VCaP (cell line): ENCODE results near the gene CD2AP.

Experiments
- H3K27ac ChIP-seq: fragments of 450-650 bp; 2 replicates; pipeline ENCODE4 v1.5.1; 2017
- TF ChIP-seq, protein P1 (sequence below): fragments of 450-650 bp; conservative IDR thresholded peaks from 2 replicates; pipeline ENCODE4 v1.5.1; 2017; ENCODE audit warnings: mild to moderate bottlenecking, moderate library complexity

Gene CD2AP

DNA sequence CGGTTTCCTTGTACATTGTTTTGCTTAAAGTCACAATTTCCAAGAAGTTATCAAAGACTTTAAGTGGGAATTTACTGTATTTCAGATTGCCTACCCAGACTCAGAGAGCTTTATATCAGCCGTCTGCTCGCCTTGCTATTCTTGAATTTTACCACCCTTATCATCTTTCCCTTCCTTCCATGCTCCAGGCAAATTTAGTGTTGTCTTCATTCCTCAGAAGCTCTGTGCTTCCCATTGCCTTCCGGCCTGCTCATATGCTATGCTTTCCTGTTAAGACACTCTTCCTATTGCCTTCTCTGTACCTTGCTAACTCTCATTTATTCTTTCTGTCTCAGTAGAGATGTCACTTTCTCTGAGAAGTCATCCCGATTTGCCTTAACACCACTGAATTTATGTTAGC, 52.1 kb downstream of the CD2AP start:
- no peak overlapping the region for H3K27ac ChIP-seq
- TF ChIP-seq, protein P1, sequence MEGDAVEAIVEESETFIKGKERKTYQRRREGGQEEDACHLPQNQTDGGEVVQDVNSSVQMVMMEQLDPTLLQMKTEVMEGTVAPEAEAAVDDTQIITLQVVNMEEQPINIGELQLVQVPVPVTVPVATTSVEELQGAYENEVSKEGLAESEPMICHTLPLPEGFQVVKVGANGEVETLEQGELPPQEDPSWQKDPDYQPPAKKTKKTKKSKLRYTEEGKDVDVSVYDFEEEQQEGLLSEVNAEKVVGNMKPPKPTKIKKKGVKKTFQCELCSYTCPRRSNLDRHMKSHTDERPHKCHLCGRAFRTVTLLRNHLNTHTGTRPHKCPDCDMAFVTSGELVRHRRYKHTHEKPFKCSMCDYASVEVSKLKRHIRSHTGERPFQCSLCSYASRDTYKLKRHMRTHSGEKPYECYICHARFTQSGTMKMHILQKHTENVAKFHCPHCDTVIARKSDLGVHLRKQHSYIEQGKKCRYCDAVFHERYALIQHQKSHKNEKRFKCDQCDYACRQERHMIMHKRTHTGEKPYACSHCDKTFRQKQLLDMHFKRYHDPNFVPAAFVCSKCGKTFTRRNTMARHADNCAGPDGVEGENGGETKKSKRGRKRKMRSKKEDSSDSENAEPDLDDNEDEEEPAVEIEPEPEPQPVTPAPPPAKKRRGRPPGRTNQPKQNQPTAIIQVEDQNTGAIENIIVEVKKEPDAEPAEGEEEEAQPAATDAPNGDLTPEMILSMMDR, result no peak

DNA sequence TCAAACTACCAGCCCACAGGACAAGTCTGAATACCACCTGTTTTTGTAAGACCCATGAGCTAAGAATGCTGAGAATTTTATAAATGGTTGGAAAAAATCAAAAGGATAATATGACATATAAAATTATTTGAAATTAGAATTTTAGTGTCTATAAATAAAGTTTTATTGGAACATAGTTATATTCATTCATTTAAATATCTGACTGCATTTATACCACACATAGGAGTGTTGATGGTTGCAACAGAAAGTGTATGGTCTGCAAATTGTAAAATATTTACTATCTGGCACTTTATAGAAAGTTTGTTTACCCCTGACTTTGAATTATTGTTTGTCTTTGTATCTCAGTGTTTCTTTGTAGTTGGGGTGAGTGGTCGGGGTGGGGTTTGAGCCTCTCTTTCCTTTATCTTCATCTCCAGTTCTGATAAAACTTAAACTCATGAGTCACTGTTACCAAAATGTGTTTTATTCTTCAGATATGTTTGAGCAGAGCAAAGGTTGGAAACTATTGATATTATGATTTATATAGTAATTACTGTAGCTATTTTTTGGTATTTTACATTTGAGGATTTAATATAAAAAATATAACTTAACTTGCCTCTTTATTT, 55.5 kb downstream of the CD2AP start:
- TF ChIP-seq, protein P1, result no peak
- H3K27ac ChIP-seq, result peak overlapping the region; percentile 73

DNA sequence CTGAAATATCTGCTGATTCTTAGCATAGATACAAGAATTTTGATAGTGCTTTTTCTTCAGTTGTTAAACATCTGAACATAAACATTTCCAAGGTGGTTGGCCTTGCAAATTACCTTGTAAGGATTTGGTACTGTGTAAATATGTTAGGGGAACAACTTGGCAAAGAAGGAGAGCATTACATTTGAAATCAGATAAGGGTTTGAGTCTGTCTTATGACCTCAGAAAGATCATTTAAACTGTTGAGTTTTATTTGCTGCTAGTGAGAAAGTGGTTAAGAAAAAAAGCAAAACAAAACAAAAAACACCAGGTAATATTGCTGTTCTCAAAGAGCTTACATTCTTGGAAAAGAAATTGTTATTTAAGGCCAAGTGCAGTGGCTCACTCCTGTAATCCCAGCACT, 56.5 kb downstream of the CD2AP start:
- TF ChIP-seq, protein P1, result no peak
- H3K27ac ChIP-seq, result peak overlapping the region; percentile 73

GRCh38 chr6:47535316-47536225, 58.0 kb downstream of the CD2AP start:
- peak overlapping the region; percentile 73 for H3K27ac ChIP-seq
- TF ChIP-seq, protein P1, result no peak

GRCh38 chr6:47536816-47537401, 59.3 kb downstream of the CD2AP start:
- peak overlapping the region; percentile 73 for H3K27ac ChIP-seq
- TF ChIP-seq, protein P1, result no peak

GRCh38 chr6:47545223-47545622, 67.6 kb downstream of the CD2AP start:
- no peak overlapping the region for H3K27ac ChIP-seq
- TF ChIP-seq, protein P1, result no peak

- TF ChIP-seq, protein P1, result no peak
- no peak overlapping the region for H3K27ac ChIP-seq
Observed at GRCh38 chr6:47551670-47552069, 74.1 kb downstream of the CD2AP start.
